Upper lobe of right lung (tissue), 1 donor: Measurements from ENCODE around the gene NAXE. TPM values are rescaled to one million over a fixed set of nuclear protein-coding genes. Genes with fewer than 3 reads are reported as not detected.
A peak's percentile ranks its signal among the peaks of the same experiment; 100 is the strongest.

ENCODE experiments used
- ATAC-seq: fragments of 200-7000 bp; cut with Tn5 transposase; one replicate; pipeline ENCODE4 v1.9.1; 2020; ENCODE audit warnings: mild to moderate bottlenecking, moderate library complexity
- DNase-seq: peaks from one replicate; pipeline ENCODE4 v3.0.0-alpha.2; 2020
- H3K27ac ChIP-seq: fragments of 200-600 bp; one replicate; pipeline ENCODE4 v1.8.0; 2022
- H3K27me3 ChIP-seq: fragments of 200-600 bp; one replicate; pipeline ENCODE4 v1.8.0; 2022; ENCODE audit warnings: mild to moderate bottlenecking
- H3K36me3 ChIP-seq: fragments of 200-600 bp; one replicate; pipeline ENCODE4 v1.8.0; 2022
- H3K4me1 ChIP-seq: fragments of 200-600 bp; one replicate; pipeline ENCODE4 v1.8.0; 2022
- H3K4me3 ChIP-seq: fragments of 200-600 bp; one replicate; pipeline ENCODE4 v1.8.0; 2022; ENCODE audit warnings: mild to moderate bottlenecking
- H3K9me3 ChIP-seq: fragments of 200-600 bp; one replicate; pipeline ENCODE4 v1.8.0; 2022
- CTCF ChIP-seq: fragments of 200-600 bp; IDR thresholded peaks from one replicate; pipeline ENCODE4 v1.8.0; 2022; ENCODE audit warnings: antibody characterized with exemption
- intact Hi-C: fragments of 100-400 bp; cut with DNase I; formaldehyde crosslinking; loops from one replicate; pipeline ENCODE4 v1.11.0; 2022
- total RNA-seq: library from RNA; stranded (reverse); fragmentation: NEBNext Ultra II Directional; extraction: Animal tissue kit (Norgen Biotek cat#: 25700); gene quantifications from one replicate; pipeline ENCODE4 v1.2.1, GENCODE V29; 2021
- donor health status: DM: no; HTN: yes; CAD: no; lungs with severe emphysema.

Gene NAXE
- total RNA-seq, 1 donor from 2014 or later: 69.2 TPM

GRCh38 chr1:156643778-156644092 is 52.2 kb downstream of the NAXE start:
- intact Hi-C loops: no loop called here
- H3K36me3 ChIP-seq: no peaks in the 10 kb centered on the region
- TF ChIP-seq CTCF: no peak
- DNase-seq (no peak), ATAC-seq (peak; percentile 59)
- H3K27me3 ChIP-seq: peaks cover 85% of the 10 kb centered on the region
- no peaks in the 10 kb centered on the region for H3K9me3 ChIP-seq
- peaks cover 14% of the 10 kb centered on the region for H3K4me1 ChIP-seq
- H3K27ac ChIP-seq: no peak overlapping the region
- H3K4me3 ChIP-seq: no peak overlapping the region

Other genes starting within 250 kb of the NAXE start
- not detected for gene RHBG, start 222.6 kb upstream of the NAXE start, total RNA-seq
- gene MEF2D, start 91.0 kb upstream of the NAXE start, total RNA-seq: 60.8 TPM
- 1.3 TPM for gene IQGAP3, start 19.2 kb upstream of the NAXE start, total RNA-seq
- gene TTC24, start 12.1 kb upstream of the NAXE start, total RNA-seq: not detected
- 22.4 TPM for gene GPATCH4, start 9.7 kb downstream of the NAXE start, total RNA-seq
- gene HAPLN2, start 27.6 kb downstream of the NAXE start, total RNA-seq: 0.78 TPM
- gene BCAN, start 50.3 kb downstream of the NAXE start, total RNA-seq: not detected
- gene NES, start 85.6 kb downstream of the NAXE start, total RNA-seq: 54.7 TPM
- 1.4 TPM for gene CRABP2, start 113.8 kb downstream of the NAXE start, total RNA-seq
- 42.4 TPM for gene METTL25B, start 136.7 kb downstream of the NAXE start, total RNA-seq
- gene ISG20L2, start 137.0 kb downstream of the NAXE start, total RNA-seq: 28.3 TPM
- gene MRPL24, start 149.3 kb downstream of the NAXE start, total RNA-seq: 41.8 TPM
- 144 TPM for gene HDGF, start 159.9 kb downstream of the NAXE start, total RNA-seq
- 48.5 TPM for gene PRCC, start 175.8 kb downstream of the NAXE start, total RNA-seq
- gene SH2D2A, start 225.1 kb downstream of the NAXE start, total RNA-seq: 3.8 TPM